Skin epidermis (tissue), 12 donors: Measurements from ENCODE around the gene CCDC78.
"Not testable (repeated sequence)": the region's sequence is repeated elsewhere in the genome, so short reads cannot be mapped to it uniquely, and the experiment has no call there.

Experiments
- H3K27ac ChIP-seq, 21 experiments: fragments of 200-600 bp; sonication (generic) in 11 of 21; one replicate each; pipeline ENCODE4 v1.5.0; 2020; ENCODE audit warnings: mild to moderate bottlenecking in 3 of 21, inconsistent platforms in 2 of 21, moderate library complexity in 2 of 21
- H3K4me3 ChIP-seq, 7 experiments: fragments of 200-600 bp; sonication (generic) in 2 of 7; one replicate each; pipeline ENCODE4 v1.5.0; 2020; ENCODE audit warnings: inconsistent platforms in 2 of 7, mild to moderate bottlenecking in 2 of 7, moderate library complexity in 1 of 7

CCDC78 gene

DNA sequence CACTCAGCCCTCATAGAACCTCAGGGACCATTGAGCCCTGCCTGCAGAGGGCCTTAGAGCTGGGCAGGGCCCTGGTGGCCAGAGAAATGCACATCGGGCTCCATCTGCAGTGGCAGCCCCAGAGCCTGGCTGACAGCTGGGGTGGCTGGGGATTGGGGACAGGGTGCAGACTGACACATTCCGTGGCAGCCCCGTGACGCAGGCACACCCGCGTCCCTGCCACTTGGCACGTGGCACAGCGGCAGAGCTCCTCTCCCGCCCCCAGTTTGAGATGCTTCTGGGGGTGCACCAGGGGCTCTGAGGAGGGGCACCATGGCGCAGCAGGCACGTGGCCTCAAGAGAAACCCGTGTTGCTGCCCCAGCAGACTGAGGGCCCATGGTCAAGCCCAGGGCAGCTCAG is 22.8 kb downstream of the CCDC78 start:
- Histone ChIP-seq H3K4me3 (no peak overlapping the region), H3K27ac (no peak overlapping the region)

GRCh38 chr16:702341-702740 is 23.9 kb downstream of the CCDC78 start:
- no peak overlapping the region for H3K4me3 ChIP-seq
- no peak overlapping the region for H3K27ac ChIP-seq

- Histone ChIP-seq H3K27ac (no peak overlapping the region), H3K4me3 (no peak overlapping the region)
Observed at GRCh38 chr16:700684-701584, 25.3 kb downstream of the CCDC78 start.

- H3K4me3 ChIP-seq: no peak overlapping the region
Observed at GRCh38 chr16:698911-699671, 27.2 kb downstream of the CCDC78 start.

DNA sequence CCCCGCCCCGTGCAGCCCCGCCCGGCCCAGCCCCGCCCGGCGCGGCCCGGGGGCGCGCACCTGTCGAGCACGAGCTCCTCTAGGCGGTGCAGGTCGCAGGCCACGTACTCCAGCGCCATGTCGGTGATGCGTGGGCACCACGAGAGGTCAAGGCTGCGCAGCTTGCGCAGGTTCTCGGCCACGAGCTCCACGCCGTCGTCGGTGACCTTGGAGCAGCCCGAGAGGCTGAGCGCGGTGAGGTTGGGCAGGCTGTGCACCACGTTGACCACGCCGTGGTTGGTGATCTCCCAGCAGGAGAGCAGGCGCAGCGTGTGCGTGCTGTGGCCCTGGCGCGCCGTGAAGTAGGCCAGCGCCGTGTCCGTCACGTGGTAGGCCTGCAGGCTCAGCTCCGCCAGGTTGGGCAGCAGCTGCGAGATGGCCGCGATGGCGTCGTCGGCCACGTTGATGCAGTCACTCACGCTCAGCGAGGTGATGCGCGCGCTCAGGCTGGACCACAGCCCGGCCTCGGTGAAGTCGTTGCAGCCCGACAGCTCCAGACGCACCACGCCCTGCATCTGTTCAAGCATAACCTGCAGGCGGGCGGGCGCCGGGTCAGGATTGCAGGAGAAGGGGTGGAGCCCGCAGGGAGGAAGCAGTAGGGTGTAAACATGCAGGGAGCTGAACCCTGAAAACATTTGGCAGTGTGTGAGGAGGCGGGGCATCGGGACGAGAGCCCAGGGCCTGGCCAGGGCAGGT is 30.7 kb downstream of the CCDC78 start:
- Histone ChIP-seq H3K4me3 (peak overlapping the region; percentile 15 to 51 (median 33)), H3K27ac (peak overlapping the region in 15 of 21 experiments; percentile 38 to 76 (median 66))

More at GRCh38 chr16:698911-699671, 27.2 kb downstream of the CCDC78 start:
- H3K27ac ChIP-seq: no peak overlapping the region

DNA sequence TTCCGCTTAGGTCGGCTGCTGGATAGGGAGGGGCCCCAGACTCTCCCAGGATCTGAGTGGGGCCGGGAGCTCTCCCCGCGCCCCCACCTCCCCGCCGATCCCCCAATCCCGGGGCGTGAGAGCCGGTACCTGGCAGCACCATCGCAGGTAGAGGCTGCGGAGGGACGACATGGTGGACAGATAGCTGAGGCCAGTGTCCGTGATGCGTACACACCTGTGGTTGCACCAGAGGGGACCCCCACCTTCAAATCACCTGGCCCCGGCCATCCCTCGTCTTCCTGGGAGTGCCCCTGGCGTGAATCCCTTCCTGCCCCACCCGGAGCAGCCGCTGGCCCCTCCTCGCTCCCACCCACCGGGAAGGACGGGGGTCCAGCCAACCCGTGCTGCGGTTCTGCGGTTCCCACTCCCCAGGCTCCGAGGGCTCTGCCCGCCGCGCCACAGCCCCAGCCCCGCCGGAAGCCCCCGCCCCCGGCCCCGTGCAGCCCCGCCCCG is 31.3 kb downstream of the CCDC78 start:
- Histone ChIP-seq H3K4me3 (peak overlapping the region; percentile 15 to 51 (median 33)), H3K27ac (peak overlapping the region in 16 of 21 experiments; percentile 19 to 78 (median 60))

DNA sequence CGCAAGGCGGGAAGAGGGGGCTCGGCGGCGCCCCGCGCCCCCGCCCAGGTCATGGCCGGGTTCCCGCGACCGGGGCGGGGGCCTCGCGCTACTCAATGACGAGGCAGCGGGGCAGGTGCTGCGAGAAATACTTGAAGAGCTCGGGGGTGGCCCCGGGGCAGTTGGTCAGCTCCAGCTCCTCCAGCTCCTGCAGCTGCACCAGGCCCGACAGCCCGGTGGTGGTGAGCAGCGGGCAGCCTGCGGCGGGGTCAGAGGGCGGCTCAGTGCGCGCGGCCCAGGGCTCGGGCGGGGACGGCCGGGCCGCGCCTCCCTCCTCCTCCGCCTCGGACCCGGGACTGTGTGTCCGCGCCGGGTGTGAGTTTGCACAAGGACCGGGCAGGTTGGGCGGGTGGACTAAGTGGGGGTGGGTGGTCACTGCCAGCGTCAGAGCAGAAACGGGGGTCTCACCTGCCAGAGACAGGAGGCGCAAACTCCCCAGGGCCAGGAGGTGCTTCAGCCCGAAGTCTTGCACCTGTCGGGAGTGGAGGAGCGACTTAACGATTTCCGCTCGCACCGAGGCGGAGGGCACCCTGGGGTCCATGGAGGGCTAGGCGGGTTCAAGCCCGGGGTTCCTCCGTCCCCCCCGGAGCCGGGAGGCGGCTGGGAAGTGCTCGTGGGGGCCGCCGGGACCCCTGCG is 31.9 kb downstream of the CCDC78 start:
- peak overlapping the region in 15 of 21 experiments; percentile 19 to 78 (median 60) for H3K27ac ChIP-seq
- H3K4me3 ChIP-seq: peak overlapping the region; percentile 15 to 51 (median 33)

DNA sequence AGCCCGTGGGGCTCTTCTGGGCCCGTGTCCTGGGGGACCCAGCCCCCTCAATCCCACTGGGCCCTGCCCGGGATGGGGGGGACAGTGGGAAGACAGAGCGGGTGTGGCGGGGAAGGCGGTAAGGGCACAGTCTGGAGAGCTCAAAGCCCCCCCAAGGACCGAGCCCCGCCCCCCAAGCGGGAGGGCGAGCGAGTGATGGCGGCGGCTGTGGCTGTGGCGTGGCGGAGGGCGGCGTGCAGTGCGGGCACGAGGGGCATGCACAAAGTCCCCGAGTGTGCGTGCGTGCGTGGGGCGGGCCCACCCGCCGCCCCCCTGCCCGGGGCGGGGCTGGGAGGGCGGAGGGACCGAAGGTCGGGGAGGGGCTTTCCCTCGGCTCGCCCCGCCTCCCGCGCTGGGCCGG is 32.5 kb downstream of the CCDC78 start:
- H3K27ac ChIP-seq: peak overlapping the region in 4 of 21 experiments; percentile 0 to 31 (median 27)
- H3K4me3 ChIP-seq: peak overlapping the region in 2 of 7 experiments; percentile 33 to 51

- Histone ChIP-seq H3K27ac (peak overlapping the region in 4 of 21 experiments; percentile 0 to 31 (median 27)), H3K4me3 (no peak overlapping the region)
Observed at GRCh38 chr16:693364-693763, 32.9 kb downstream of the CCDC78 start.

DNA sequence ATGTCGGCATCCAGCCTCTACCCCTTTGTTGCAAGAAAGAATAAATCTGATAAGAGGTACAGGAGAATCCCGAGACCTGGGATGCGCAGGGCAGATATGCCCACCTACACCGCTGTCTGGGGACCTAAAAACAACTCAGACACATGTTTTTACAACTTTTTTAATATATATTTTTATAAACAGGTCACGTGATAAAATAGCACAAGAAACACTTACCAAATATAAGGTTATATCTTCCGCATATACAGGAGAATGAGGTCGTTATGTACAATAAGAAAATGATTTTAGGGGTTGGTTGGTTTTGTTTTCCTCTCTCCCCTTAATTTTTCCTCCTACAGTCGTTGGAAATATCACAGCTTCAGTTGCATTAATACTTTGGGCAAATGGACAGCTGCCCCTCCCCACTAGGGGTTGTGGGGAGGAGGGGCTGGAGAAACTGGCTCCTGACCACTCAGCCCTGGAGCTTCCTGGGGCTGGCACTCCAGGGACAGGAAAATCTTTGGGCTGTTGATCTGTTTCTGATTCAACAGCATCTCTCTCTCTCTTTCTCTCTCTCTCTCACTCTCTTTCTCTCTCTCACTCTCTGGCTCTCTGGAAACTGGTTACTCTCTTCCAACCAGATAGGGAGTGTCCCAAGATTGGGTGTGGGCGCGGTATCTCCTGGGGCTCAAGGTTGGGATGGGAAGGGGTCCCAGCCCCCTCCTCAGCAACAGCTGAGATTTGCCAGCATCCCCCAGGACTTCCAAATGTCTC is 33.7 kb downstream of the CCDC78 start:
- Histone ChIP-seq H3K4me3 (no peak overlapping the region), H3K27ac (peak overlapping the region in 3 of 21 experiments; percentile 9 to 29 (median 25))

DNA sequence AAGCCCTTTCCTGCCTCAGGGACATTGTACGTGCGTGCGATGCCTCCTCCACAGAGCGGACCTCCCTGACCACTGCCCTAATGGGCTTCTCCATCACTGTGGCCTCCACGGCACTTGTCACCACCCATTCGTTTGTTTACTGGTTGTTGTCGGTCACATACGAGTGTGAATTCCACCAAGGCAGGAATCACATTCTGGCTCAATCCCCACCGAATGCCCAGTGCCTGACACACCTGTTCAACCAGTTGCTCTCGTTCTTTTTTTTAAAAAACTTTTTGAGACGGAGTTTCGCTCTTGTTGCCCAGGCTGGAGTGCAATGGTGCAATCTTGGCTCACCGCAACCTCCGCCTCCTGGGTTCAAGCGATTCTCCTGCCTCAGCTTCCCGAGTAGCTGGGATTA is 35.0 kb downstream of the CCDC78 start:
- H3K27ac ChIP-seq: peak overlapping the region in 4 of 21 experiments; percentile 0 to 95 (median 92)
- not testable (repeated sequence) for H3K4me3 ChIP-seq

DNA sequence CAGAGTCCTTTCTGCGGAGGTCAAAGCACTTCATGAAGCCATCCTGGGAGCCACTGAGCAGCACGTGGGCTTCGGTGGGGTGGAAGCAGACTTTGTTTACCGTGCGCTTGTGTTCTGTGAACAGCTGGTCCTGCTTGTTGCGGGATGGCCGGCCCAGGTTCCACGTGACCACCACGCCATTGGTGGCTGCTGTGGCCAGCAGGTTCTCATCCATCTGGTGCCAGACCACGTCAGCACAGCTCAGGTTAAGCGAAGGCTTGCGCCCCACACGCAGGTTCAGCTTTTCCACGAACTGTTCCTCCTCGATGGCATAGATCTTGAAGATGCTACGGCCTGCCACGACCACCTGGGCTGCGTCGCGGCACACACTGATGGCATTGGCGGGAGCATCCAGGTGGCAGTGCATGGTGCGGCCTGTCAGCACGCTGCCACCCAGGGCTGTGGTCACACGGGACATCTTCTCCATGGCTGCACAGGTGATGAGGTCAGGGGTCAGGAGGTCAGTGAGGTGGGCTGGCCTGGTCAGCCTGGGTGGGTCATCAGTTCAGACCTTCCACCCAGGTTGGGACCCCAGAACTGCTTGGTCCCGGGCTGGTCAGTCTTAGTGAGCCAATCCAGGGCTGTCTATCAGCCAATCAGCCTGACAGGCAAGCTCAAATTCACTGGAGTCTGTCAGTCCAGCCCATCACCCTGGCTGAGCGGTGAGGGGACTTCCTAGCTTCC is 36.9 kb downstream of the CCDC78 start:
- peak overlapping the region in 20 of 21 experiments; percentile 74 to 98 (median 92) for H3K27ac ChIP-seq

GRCh38 chr16:687499-687898 is 38.7 kb downstream of the CCDC78 start:
- Histone ChIP-seq H3K4me3 (no peak overlapping the region), H3K27ac (no peak overlapping the region)

More for the DNA sequence above, 36.9 kb downstream of the CCDC78 start:
- H3K4me3 ChIP-seq: peak overlapping the region; percentile 69 to 98 (median 88)

DNA sequence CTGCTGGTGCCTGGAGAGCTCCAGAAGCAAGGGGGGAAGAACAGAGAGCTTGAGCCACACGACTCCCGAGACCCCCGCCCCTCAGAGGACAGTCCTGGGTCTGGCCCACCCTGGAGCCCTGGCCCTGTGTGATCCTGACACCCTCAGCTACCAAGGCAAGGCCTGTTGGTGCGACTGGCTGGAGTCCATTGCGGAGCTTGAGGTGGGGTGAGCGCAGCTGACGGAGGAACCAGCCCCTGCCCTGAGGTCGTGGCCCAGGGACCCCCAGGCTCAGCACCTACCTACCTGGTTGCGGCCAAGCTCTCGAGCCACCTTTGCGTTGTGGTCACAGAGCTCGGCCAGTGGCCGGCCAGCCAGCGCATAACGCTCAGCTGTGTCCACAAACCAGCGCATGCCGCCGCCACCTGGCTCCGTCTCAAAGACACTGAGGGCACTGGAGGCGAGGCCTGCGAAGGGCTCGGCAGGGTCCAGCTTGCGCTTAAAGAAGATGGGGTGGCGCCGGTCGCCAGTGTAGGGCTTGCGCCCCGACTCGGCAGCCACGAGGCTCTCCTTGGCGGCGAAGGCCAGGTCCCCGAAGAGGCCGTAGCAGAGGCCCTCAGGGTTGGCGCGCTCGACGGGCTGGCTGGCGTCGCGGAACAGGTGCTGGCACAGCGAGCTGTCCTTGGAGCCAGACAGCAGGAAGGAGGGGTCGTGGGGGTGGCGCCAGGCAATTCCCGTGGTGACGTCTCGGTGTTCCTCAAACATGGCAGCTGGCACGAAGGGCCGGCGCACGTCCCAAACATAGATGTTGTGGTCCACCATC is 39.6 kb downstream of the CCDC78 start:
- H3K27ac ChIP-seq: no peak overlapping the region
- H3K4me3 ChIP-seq: no peak overlapping the region

DNA sequence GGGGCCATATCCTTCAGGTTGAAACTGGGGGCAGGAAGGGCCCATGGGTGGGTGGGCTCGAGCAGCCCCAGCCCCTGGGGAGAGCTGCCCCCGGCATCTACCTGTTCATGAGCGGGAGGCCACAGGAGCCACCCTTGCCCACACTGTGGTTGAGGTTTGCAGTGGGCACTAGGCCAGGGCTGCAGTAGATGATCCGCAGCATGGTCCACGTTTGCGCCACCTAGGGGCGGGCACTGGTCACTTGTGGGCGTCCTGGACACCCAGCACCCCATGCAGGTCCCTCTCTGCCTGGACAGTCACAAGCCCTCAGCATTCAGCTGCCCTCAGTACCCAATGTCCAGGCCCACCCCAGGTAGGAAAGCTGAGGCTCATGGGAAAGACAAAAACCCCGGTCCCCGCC is 40.3 kb downstream of the CCDC78 start:
- no peak overlapping the region for H3K4me3 ChIP-seq
- H3K27ac ChIP-seq: no peak overlapping the region

DNA sequence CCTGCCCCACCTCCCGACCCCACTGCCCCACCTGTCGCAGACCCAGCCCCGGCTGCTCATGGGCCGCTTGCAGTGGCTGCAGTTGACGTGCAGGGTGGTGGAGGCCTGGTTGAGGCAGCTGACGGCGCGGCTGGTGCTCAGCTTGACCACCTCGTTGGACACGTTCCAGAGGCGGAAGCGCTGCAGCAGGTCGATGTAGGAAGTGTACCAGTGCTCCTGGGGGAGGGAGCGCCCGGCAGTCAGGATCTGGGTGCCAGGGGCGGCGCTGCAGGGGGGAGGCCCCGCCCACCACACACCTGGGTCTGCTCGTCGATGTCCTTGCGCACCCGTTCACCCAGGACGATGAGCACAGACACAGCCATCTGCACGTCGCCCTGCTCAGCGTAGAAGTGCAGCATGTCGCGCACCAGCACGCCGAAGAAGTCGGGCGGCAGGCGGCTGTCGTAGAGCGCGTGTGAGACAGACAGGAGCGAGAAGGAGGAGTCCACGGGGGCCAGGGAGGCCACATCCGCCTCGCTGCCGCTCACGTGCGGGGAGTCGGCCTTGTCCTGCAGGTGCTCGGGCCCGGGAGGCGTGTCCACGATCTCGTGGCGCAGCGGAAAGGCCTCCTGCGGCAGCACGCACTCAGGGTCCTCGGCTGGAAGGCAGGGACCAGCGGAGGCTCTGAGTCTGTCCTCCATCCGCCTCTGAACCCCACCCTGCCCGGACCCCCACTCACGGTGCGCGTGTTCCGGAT is 41.1 kb downstream of the CCDC78 start:
- Histone ChIP-seq H3K27ac (peak overlapping the region in 20 of 21 experiments; percentile 46 to 91 (median 84)), H3K4me3 (peak overlapping the region; percentile 45 to 69 (median 64))
